Epithelial cell of proximal tubule (primary cell): ENCODE measurements around the gene TMOD2. TPM values are rescaled to one million over a fixed set of nuclear protein-coding genes. Genes with fewer than 3 reads are reported as not detected.

Source experiments
- DNase-seq: peaks from one replicate; pipeline ENCODE4 v3.0.0-alpha.2; 2011; ENCODE audit warnings: low read depth
- H3K4me3 ChIP-seq: 2 replicates; pipeline ENCODE4 v1.5.1; 2011; ENCODE audit warnings: low read depth, mild to moderate bottlenecking, low read length
- total RNA-seq: library from RNA; depleted of rRNA; stranded (reverse); fragments of >200 nt; gene quantifications from 2 replicates; pipeline ENCODE4 v1.2.3, GENCODE V29; 2015
- TF ChIP-seq, protein P1 (sequence below): conservative IDR thresholded peaks from 2 replicates; pipeline ENCODE4 v1.5.1; 2012; ENCODE audit warnings: low read depth, mild to moderate bottlenecking, low read length

The TMOD2 gene
- total RNA-seq, 1 donor from 2014 or later: 1.6 TPM

DNA sequence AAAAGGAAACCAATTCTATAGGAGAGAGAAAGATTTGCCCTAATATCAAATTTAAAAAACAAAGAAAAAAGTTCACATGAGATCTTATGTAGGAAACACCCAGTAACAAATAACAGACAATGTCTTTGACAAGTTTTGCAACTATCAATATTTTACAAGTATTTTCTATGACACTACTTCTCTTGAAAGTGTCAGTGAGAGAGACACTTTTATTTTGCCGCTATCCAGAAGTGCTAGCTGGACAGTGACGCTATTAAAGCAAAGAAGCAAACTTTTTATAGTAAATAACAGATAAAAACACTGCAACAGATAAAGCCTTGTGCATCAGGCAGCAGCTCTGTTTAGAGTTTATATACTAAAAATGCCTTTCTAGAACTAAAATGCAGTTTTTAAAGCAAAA lies 27.2 kb upstream of the TMOD2 start:
- no peak for DNase-seq
- TF ChIP-seq, protein P1, sequence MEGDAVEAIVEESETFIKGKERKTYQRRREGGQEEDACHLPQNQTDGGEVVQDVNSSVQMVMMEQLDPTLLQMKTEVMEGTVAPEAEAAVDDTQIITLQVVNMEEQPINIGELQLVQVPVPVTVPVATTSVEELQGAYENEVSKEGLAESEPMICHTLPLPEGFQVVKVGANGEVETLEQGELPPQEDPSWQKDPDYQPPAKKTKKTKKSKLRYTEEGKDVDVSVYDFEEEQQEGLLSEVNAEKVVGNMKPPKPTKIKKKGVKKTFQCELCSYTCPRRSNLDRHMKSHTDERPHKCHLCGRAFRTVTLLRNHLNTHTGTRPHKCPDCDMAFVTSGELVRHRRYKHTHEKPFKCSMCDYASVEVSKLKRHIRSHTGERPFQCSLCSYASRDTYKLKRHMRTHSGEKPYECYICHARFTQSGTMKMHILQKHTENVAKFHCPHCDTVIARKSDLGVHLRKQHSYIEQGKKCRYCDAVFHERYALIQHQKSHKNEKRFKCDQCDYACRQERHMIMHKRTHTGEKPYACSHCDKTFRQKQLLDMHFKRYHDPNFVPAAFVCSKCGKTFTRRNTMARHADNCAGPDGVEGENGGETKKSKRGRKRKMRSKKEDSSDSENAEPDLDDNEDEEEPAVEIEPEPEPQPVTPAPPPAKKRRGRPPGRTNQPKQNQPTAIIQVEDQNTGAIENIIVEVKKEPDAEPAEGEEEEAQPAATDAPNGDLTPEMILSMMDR: no peak

DNA sequence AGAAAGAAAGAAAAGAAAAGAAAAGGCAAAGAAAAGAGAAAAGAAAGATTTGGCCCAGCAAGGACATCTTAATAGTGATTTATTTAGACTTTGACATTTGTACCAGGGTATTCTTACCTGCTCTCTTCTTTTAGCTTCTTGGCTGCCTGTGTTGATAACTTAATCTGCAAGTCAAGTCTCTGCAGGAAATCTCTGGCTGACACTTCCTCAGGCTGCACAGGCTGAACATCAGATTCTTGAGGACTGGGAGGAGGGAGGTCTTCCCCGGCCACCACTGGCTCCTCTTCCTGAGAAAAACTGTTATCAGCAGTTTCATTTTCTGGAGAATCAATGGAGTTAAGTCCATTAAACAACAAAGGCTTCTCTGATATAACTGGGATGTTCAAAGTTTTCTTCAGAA lies 26.7 kb upstream of the TMOD2 start:
- H3K4me3 ChIP-seq: no peak overlapping the region
- DNase-seq: no peak
- TF ChIP-seq, protein P1: no peak

More for the DNA sequence above, 27.2 kb upstream of the TMOD2 start:
- H3K4me3 ChIP-seq: no peak overlapping the region

DNA sequence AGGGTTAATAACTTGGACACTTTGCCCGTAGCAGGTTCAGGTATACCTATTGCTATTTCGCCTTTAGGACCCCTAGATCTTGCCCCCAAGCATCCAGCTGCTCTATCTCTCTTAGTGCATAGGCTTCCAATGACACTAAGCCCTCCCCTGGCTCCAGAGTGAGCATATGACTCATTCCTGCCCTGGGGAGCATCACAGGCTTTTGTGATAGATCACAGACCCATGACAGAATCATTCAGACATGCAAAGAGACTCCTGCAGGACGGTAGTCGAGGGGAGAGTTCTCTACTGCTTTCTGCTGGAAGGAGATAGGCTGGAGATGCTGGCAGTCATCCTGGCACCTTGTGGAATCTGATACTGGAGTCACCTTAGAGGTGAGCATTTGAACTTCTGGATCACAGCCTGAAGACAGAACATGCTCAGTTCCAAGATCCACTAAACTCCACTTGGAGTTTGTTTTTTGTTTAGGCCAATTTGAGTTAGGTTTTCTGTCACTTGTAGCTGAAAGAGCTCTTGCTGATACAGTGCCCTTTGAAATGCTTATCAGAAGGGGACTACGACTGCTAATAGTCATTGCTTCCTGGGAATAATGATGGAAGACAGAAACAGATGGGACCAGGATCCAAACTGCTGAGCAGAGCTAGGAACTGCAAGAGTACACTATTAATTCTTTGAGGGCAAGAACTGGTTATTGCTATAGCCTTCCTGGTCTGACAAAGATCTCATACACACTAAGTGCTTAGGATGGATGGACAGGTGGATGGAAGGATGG lies 24.9 kb upstream of the TMOD2 start:
- DNase-seq: peak; percentile 46
- TF ChIP-seq, protein P1: no peak
- no peak overlapping the region for H3K4me3 ChIP-seq

DNA sequence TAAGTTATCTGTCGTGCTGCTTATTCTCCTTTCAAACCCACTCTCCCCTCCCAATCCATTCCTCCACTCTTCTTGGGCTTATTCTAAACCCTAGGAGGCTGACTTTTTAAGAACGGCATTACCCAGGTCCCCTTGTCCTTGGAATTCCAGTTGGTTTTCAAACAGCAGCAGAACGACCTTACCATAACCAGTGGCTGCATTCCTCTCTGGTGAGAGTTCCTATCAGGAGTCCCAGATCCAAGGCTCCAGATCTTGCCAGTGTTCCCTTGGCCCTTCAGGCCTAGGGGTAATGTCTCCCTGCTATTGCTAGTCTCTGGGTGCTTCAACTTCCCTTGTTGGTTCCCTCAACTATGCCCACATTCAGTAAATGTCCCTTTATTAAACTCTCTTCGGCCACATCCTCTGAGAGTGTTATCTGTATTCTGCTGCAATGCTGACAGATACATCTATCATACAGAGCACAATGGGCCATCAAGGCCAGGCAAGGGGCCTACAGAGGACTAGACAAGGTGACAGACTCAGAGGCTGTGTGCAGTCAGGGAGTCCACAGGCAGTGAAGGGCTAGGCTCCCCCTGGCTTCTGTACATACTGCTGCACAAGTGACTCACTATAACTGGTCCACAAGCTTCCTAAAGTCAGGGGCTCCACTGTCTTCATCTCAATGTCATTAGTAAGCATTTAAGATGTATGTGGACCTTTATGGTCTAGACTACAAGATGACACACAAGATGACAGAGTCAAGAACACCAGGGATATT lies 24.1 kb upstream of the TMOD2 start:
- no peak overlapping the region for H3K4me3 ChIP-seq
- DNase-seq: no peak
- TF ChIP-seq, protein P1: peak; percentile 48

DNA sequence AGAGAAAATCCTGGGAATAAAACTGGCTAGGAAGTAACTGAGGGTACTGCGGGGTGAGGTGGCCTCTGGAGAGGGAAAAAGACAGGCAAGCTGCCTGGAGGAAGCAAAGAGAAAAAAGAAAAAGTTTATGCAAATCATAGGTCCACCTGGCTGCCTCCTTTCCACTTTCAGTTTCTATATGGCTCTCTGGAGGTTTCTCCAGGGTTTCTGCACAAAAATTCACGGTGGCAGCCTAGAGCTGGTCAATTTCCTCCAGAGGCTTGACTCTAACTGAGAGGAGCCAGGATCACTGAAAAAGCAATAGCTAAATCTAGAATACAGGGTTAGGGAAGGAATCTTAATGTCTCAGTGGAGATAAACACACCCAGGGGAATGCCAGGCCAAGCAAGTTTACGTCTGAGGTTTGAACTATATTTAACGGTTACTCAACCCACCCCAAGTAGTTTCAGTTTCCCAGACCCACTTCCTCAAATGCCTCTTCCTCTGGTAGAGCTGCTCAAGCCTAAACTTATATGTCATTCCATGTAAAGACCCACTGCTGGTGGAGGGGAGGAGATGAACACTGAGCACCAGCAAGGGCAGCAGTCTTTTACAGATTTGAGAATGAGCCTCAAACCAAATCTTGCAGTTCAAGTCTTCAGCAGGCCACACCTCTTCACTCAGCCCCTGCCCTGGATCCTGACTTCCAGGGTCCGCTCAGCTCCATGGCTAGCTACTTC lies 19.7 kb upstream of the TMOD2 start:
- TF ChIP-seq, protein P1: no peak
- H3K4me3 ChIP-seq: peak overlapping the region; percentile 42
- no peak for DNase-seq

DNA sequence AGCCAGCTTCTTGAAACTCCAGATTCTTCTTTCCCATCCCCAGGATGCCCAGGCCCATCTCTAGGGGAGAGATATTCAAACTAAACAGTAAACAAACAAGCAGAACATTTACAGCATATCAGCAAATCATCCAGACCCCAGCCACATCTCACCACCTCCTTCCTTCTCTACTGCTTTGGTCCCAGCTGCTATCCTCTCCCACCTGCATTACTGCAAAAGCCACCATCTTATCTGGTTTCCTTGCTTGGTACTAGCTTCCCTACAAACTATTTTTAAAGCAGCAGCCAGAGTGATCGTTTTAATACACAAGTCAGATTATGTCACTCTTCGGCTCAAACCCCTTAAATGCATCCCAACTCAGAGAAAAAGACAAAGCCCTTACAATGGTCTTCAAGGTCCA lies 18.8 kb upstream of the TMOD2 start:
- no peak for DNase-seq
- no peak overlapping the region for H3K4me3 ChIP-seq
- TF ChIP-seq, protein P1: no peak
